Retinal pigment epithelial cell (primary cell): ENCODE results near the gene AGAP5.
"Not testable (repeated sequence)": the region's sequence is repeated elsewhere in the genome, so short reads cannot be mapped to it uniquely, and the experiment has no call there.

Source experiments
- DNase-seq: peaks from one replicate; pipeline ENCODE4 v3.0.0-alpha.2; 2010; ENCODE audit warnings: low read depth
- H3K4me3 ChIP-seq: 2 replicates; pipeline ENCODE4 v1.5.1; 2011; ENCODE audit warnings: mild to moderate bottlenecking, low read length, control low read depth, moderate library complexity
- CTCF ChIP-seq: conservative IDR thresholded peaks from 2 replicates; pipeline ENCODE4 v1.5.1; 2011; ENCODE audit warnings: low read depth, low read length, control low read depth, inconsistent platforms

The AGAP5 gene

GRCh38 chr10:73717556-73717955 is 19.6 kb upstream of the AGAP5 start:
- no peak for TF ChIP-seq CTCF
- no peak overlapping the region for H3K4me3 ChIP-seq
- no peak for DNase-seq

- DNase-seq, result no peak
- H3K4me3 ChIP-seq, result no peak overlapping the region
- TF ChIP-seq CTCF, result no peak
These were observed 18.3 kb upstream of the AGAP5 start for GRCh38 chr10:73716251-73716650.

GRCh38 chr10:73715179-73716156 is 17.6 kb upstream of the AGAP5 start:
- H3K4me3 ChIP-seq, DNase-seq: not testable (repeated sequence)

GRCh38 chr10:73714483-73714882 is 16.6 kb upstream of the AGAP5 start:
- not testable (repeated sequence) for H3K4me3 ChIP-seq, DNase-seq

GRCh38 chr10:73713912-73714311 is 16.0 kb upstream of the AGAP5 start:
- DNase-seq, H3K4me3 ChIP-seq: not testable (repeated sequence)

DNA sequence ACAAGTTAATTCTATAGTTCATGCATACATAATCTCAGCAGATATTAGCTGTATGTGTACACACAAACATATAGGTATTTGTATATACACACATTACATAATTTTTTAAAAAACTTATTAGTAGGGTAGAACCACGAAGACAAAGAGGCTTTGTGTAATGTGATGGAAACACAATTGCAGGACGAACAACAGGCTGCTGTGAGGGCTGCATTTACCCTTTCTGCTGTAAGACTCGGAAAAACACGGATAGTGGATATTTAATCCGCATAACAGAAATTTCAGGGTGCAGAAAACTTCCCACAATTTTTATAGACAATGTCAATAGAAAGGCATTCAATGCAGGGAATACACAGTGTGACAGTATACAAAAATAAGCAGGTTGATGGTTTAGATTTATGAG is 13.8 kb upstream of the AGAP5 start:
- H3K4me3 ChIP-seq, DNase-seq: not testable (repeated sequence)

DNA sequence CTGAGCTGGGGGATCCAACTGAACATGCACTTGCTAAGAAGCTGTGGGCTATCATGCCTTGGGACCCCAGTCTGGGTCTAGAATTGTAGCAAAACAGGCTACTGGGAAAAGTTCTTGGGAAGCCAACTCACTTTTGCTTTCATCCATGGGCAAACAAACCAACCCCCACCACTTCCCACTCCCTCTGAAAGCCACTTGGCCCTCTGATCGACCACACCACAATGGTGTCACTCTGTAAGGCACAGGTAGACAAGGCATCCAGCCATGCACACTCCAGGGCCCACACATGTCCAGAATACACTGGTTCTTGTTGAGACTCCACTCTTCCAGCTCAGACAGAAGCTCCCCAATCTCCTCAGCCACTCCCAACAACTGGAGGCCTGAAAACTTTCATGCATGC is 10.2 kb upstream of the AGAP5 start:
- not testable (repeated sequence) for DNase-seq, H3K4me3 ChIP-seq

DNA sequence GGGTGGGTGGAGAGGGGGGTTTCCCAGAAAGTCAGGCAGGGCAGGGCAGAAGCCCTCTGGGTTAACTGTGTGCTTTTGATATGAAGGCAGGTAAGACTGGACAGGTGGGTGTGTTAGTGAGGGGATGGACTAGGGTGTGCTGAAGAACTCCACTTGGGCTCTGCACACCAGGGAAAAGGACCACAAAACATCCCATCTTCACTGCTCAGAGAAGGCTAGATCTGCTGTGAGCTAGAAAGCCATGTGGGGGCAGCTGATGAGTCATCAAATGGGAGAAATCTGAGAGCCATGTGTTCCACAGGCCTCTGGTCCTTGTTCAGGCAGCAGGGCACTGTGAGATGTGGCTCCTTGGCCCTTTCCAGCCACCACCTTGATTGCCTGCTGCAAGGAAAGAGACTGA is 9.7 kb upstream of the AGAP5 start:
- H3K4me3 ChIP-seq, DNase-seq: not testable (repeated sequence)

- DNase-seq, H3K4me3 ChIP-seq: not testable (repeated sequence)
These were observed 8.6 kb upstream of the AGAP5 start for GRCh38 chr10:73706488-73706887.

DNA sequence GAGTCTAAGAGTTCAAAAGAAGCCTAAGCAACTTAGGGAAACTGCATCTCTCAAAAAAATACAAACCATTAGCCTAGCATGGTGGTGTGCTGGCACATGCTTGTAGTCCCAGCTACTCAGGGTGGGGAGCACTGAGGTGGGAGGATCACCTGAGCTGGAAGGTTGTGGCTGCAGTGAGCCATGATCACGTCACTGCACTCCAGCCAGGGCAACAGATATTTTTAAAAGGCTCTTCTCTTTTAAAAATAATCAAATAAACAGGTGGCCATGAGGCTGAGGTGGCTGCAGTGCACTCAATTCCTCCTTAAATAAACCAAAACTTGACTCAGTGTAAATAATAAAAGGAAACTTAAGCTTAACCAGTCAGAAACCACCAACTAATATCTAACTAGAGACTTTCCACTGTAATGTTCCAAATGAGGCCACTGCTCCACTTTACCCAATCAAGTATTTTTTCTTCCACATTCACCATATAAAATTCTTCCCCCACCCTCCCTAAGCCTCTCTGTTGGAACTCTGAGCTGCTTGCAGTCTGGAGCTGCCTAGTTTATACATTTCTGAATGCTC is 7.7 kb upstream of the AGAP5 start:
- H3K4me3 ChIP-seq, DNase-seq: not testable (repeated sequence)

- DNase-seq, H3K4me3 ChIP-seq: not testable (repeated sequence)
These were observed 6.0 kb upstream of the AGAP5 start for GRCh38 chr10:73703924-73704323.

DNA sequence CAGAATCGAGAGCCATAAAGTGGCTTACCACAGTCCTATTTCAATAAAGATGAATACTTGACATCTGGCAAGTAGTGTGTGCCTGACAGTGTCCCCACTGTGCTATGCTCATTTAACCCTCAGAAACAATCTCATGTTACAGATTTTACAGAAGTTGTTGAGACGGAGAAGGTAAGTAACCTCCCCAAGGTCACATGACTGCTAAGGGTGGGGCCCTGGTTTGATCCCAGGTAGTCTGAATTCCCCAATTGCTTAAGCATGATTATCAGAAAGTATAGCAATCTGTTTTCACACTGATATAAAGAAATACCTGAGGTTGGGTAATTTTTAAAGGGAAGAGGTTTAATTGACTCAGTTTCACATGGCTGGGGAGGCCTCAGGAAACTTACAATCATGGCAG is 910 bp upstream of the AGAP5 start:
- not testable (repeated sequence) for DNase-seq, H3K4me3 ChIP-seq

- not testable (repeated sequence) for DNase-seq, H3K4me3 ChIP-seq
These were observed 2.6 kb downstream of the AGAP5 start for GRCh38 chr10:73695302-73695701.

DNA sequence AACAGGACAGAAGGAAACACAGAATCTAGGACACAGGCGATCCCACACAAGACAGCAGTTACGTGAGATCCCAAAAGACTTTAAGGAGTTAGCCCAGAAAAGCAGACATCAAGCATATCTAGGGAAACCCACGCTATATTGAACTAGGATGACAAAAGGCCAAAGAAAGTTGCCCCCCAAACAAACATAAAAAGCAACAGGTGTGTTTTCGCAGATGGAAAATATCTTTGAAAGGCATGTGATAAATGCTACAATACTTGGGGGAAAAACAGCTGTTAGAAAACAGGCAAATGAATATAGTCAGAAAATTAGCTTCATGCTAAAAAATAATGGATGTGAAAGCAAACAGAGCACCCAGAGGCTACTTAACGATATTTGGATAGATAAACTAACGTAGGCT is 7.2 kb downstream of the AGAP5 start:
- DNase-seq, H3K4me3 ChIP-seq: not testable (repeated sequence)

- H3K4me3 ChIP-seq, DNase-seq: not testable (repeated sequence)
These were observed 8.3 kb downstream of the AGAP5 start for GRCh38 chr10:73689596-73689995.

DNA sequence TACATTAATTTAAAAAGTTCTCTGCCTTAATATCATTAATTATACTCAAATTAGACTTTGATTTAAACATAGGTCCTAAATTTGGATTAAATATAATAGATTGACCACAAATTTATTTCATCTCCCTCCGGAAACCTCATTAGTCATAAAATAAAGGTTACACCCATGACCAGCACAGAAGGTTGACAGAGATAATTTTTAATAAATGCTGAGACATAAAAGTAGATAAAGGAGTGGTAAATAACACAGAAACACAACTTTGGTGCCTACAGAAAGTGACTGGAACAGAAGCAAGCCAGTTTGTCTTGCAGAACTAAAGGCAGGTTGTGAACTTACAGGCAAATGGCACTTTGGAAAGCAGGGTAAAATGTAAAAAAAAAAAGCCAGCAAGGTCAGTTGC is 10.3 kb downstream of the AGAP5 start:
- DNase-seq, H3K4me3 ChIP-seq: not testable (repeated sequence)

DNA sequence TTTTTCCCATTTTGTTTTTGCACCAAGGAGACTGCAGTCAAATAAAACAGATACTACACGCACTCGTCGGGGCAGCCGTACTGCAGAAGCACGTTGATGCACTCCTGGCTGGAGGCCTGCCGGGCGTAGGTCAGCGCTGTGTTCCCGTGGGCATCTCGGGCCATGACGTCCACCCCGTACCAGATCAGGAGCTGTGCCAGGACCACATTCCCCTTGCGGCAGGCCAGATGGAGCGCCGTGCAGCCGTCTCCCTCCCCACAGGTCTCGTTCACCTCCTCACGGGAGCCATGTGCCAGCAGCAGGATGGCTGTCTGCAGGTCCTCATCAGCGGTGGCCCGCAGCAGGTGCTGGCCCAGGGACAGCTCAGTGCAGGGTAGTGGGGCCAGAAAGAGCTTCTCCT is 23.4 kb downstream of the AGAP5 start:
- H3K4me3 ChIP-seq, DNase-seq: not testable (repeated sequence)

- H3K4me3 ChIP-seq, DNase-seq: not testable (repeated sequence)
These were observed 29.5 kb downstream of the AGAP5 start for GRCh38 chr10:73668378-73668777.
